GM19467 (cell line): ENCODE data around the gene KLK3.
"Not testable (repeated sequence)": the region's sequence is repeated elsewhere in the genome, so short reads cannot be mapped to it uniquely, and the experiment has no call there.

ENCODE experiments used
- ATAC-seq: cut with Tn5 transposase; IDR thresholded peaks from one replicate; pipeline ENCODE4 v1.9.1; 2021; ENCODE audit warnings: mild to moderate bottlenecking, moderate library complexity; ENCODE audit not compliant: unreplicated experiment

The KLK3 gene

DNA sequence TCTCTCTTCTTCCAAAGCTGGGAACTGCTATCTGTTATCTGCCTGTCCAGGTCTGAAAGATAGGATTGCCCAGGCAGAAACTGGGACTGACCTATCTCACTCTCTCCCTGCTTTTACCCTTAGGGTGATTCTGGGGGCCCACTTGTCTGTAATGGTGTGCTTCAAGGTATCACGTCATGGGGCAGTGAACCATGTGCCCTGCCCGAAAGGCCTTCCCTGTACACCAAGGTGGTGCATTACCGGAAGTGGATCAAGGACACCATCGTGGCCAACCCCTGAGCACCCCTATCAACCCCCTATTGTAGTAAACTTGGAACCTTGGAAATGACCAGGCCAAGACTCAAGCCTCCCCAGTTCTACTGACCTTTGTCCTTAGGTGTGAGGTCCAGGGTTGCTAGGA, 5.1 kb downstream of the KLK3 start:
- no peak for ATAC-seq

DNA sequence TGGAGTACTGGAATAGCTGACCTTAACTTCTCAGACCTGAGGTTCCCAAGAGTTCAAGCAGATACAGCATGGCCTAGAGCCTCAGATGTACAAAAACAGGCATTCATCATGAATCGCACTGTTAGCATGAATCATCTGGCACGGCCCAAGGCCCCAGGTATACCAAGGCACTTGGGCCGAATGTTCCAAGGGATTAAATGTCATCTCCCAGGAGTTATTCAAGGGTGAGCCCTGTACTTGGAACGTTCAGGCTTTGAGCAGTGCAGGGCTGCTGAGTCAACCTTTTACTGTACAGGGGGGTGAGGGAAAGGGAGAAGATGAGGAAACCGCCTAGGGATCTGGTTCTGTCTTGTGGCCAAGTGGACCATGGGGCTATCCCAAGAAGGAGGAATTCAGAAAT, 6.3 kb downstream of the KLK3 start:
- ATAC-seq, result no peak

GRCh38 chr19:50861496-50862286, 7.0 kb downstream of the KLK3 start:
- ATAC-seq, result no peak

DNA sequence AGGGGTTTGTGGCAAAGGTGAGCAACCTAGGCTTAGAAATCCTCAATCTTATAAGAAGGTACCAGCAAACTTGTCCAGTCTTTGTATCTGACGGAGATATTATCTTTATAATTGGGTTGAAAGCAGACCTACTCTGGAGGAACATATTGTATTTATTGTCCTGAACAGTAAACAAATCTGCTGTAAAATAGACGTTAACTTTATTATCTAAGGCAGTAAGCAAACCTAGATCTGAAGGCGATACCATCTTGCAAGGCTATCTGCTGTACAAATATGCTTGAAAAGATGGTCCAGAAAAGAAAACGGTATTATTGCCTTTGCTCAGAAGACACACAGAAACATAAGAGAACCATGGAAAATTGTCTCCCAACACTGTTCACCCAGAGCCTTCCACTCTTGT, 14.8 kb downstream of the KLK3 start:
- no peak for ATAC-seq

- no peak for ATAC-seq
Observed at GRCh38 chr19:50870417-50871089, 15.8 kb downstream of the KLK3 start.

GRCh38 chr19:50873056-50873455, 18.3 kb downstream of the KLK3 start, which contains the start of gene KLK2:
KLK2 (plus strand) TSS chr19:50873439; CDS start chr19:50873474, 35 bp downstream.
- no peak for ATAC-seq

DNA sequence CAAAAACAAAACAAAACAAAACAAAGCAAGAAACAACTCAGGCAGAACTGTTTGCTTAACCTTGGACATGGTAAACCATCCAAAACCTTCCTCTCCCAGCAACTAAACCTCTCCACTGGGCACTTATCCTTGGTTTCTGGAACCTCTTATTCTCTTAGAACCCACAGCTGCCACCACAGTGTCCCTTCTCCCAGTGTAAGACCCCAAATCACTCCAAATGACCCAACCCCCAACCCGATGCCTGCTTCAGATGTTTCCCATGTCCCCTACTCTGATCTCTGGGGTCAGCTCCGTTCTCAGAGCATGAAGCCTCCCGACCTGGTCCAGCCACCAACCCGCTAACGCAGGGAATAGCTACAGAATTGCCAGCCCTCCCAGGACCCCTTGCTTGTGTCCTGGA, 19.5 kb downstream of the KLK3 start:
- ATAC-seq, result no peak

DNA sequence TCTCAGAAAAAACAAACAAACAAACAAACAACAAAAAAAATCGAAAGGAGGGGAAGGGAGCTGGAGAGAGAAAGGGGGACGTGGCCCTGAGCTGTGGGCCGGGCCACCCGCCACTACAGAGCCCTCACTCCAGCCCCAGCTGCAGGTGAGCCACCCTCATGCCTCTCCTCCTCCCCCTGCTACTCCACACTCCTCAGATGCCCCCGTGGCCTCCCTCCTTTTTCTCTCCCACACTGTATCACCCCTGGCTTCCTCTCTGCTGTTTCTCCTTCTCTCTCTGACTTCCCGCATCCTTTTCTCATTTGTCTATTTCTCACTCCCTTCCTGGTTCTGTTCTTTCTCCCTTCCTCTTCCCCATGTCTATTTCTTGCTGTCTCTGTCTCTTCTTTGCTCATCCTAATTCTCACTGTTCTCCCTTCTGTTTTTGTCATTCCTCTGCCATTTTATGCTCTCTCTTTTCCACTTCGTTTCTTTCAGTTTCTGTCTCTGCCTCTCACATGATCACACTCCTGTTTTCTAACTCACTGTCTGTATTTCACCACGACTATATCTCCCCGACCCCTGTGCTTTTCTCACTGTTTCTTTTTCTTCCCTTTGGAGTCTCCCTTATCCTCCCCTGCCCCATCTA, 21.2 kb downstream of the KLK3 start:
- no peak for ATAC-seq

- ATAC-seq, result no peak
Observed at GRCh38 chr19:50876456-50876855, 21.7 kb downstream of the KLK3 start.

DNA sequence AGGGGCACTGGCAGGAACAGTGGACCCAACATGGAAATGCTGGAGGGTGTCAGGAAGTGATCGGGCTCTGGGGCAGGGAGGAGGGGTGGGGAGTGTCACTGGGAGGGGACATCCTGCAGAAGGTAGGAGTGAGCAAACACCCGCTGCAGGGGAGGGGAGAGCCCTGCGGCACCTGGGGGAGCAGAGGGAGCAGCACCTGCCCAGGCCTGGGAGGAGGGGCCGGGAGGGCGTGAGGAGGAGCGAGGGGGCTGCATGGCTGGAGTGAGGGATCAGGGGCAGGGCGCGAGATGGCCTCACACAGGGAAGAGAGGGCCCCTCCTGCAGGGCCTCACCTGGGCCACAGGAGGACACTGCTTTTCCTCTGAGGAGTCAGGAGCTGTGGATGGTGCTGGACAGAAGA, 22.6 kb downstream of the KLK3 start:
- no peak for ATAC-seq

DNA sequence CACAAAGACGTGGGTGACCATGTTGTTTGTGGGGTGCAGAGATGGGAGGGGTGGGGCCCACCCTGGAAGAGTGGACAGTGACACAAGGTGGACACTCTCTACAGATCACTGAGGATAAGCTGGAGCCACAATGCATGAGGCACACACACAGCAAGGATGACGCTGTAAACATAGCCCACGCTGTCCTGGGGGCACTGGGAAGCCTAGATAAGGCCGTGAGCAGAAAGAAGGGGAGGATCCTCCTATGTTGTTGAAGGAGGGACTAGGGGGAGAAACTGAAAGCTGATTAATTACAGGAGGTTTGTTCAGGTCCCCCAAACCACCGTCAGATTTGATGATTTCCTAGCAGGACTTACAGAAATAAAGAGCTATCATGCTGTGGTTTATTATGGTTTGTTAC, 24.1 kb downstream of the KLK3 start:
- no peak for ATAC-seq

DNA sequence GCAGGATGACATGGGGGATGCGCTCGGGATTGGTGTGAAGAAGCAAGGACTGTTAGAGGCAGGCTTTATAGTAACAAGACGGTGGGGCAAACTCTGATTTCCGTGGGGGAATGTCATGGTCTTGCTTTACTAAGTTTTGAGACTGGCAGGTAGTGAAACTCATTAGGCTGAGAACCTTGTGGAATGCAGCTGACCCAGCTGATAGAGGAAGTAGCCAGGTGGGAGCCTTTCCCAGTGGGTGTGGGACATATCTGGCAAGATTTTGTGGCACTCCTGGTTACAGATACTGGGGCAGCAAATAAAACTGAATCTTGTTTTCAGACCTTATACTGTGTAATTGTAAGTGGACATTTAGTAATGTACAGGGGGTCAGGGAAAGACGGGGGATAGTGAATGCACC, 25.5 kb downstream of the KLK3 start:
- no peak for ATAC-seq

GRCh38 chr19:50882188-50882587, 27.5 kb downstream of the KLK3 start:
- no peak for ATAC-seq

DNA sequence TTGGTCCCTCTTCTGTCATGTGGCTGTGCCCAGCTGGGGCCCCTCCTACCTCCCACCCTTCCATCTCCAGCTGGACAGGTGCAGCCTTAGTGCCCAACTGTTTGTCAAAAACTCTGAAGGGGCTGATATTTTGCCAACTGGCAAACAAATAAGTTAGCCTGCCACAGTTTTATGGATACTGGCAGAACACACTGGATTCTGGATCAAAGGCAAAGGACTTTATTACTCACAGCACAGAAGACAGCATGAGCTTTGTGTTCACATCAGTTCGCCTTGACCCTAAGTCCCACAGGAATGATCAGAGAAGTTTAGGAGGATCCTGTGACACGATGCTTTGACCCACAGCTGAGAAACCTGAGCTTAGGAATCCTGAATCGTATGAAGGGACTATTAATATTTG, 34.9 kb downstream of the KLK3 start:
- ATAC-seq, result no peak

GRCh38 chr19:50890422-50891252, 35.9 kb downstream of the KLK3 start:
- no peak for ATAC-seq

GRCh38 chr19:50891253-50891625, 36.5 kb downstream of the KLK3 start:
- ATAC-seq, result no peak

DNA sequence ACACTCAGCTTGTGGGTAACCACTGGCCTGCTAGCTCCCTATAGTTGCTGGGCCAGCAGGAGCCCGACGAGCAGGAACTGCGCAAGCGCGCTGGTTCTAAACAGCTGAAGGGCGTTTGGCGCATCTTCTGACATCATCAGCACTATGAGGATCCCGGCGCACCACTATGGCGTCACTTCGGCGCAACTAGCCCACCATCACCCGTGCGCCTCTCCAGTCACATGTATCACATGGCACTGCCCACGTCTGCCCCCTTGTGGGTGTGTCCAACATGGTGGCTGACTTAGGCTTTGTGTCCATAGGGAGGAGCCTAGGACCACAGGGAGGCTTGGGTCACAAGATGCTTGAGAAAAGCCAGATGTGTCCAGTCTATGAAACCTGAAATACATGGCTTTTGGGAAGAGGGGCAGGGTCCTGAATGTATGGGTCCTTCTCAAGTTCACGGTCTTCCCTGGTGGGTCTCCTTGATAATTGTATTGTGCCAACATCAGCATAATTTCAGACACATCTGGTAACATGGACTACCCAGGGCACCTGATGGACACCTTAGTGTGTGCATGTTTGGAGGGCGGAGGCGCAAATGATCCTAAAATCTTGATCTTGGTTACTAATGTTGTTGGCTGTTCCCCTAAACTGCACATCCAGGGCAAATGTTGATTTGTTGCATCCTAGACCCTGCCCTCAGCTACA, 38.5 kb downstream of the KLK3 start:
- no peak for ATAC-seq

DNA sequence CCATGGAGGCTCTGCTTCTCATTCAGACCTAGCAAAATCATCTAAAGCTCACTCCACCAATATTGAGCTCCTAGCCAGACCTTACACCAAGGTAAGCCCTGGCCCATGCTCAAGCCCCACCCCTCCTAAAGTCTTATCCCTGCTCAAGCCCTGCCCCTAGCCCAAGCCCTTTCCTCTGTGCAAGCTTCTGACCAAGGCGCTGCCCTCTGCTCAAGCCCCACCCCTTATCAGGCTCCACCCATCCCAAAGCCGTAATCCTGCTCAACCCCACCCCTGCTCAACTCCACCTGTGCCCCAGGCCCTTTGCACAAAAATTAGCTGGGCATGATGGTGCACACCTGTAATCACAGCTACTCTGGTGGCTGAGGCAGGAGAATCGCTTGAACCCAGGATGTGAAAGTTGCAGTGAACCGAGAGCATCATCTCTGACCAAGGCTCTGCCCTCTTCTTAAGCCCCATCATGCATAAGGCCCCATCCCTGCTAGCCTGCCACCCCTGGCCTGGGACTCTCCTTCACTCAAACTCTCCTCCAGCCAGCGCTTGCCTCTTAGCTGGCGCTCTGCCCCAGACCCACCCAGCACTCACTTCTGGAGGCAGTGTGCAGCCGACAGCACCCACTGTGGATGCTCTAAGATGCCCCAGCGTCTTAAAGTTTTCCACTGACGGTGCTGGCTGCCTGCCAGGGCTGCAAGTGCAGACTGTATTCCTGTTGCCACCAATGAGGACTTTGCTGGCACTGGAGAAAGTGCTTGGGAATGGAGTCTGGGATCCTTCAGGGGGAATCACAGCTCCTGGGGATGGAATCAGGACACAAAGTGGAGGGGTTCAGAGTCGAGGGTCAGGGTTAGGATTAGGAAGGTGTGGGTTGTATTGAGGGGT, 40.0 kb downstream of the KLK3 start:
- no peak for ATAC-seq

GRCh38 chr19:50896089-50896590, 41.4 kb downstream of the KLK3 start:
- ATAC-seq, result not testable (repeated sequence)
